Adrenal gland (tissue), 12 donors: ENCODE measurements around the gene RTL5. TPM values are rescaled to one million over a fixed set of nuclear protein-coding genes. Genes with fewer than 3 reads are reported as not detected.

ENCODE experiments used
- DNase-seq, 7 donors: peaks; one replicate each; pipeline ENCODE4 v3.0.0-alpha.2; 2019 to 2020
- H3K27ac ChIP-seq, 5 donors: fragments of 200-600 bp; sonication (generic) in 4 of 5; 1 replicate in 3 of 5; 2 replicates in 2 of 5; pipeline versions ENCODE4 v1.5.1 to v1.8.0; 2016 to 2020; ENCODE audit warnings: mild to moderate bottlenecking in 1 of 5
- H3K27me3 ChIP-seq: fragments of 200-600 bp; 2 replicates; pipeline ENCODE4 v1.8.0; 2021
- H3K36me3 ChIP-seq, 2 donors: fragments of 200-600 bp; replicated peaks in 1 of 2; 1 replicate in 1 of 2; 2 replicates in 1 of 2; pipeline versions ENCODE4 v1.5.1 to v1.8.0; 2018 to 2022
- H3K4me1 ChIP-seq, 2 donors: fragments of 200-600 bp; replicated peaks in 1 of 2; 1 replicate in 1 of 2; 2 replicates in 1 of 2; pipeline versions ENCODE4 v1.5.1 to v1.8.0; 2018 to 2021
- H3K4me3 ChIP-seq, 4 donors: fragments of 200-600 bp; sonication (generic) in 3 of 4; one replicate each; pipeline ENCODE4 v1.5.1; 2016 to 2018
- H3K9me3 ChIP-seq, 3 donors: fragments of 200-600 bp; sonication (generic) in 1 of 3; replicated peaks in 1 of 3; 1 replicate in 2 of 3; 2 replicates in 1 of 3; pipeline versions ENCODE4 v1.5.1 to v1.8.0; 2016 to 2021
- CTCF ChIP-seq, 6 experiments: fragments of 450-650 bp in 4 of 6; fragments of 200-600 bp in 2 of 6; sonication (generic) in 1 of 6; IDR thresholded peaks; 1 replicate in 5 of 6; 2 replicates in 1 of 6; pipeline versions ENCODE4 v1.5.1 to v1.8.0; 2016 to 2021; ENCODE audit warnings: antibody characterized with exemption in 6 of 6, mild to moderate bottlenecking in 2 of 6, moderate library complexity in 1 of 6
- POLR2A ChIP-seq, 2 donors: fragments of 450-650 bp; IDR thresholded peaks; one replicate each; pipeline ENCODE4 v1.6.1; 2017; ENCODE audit warnings: antibody characterized with exemption in 2 of 2, mild to moderate bottlenecking in 2 of 2, moderate library complexity in 1 of 2
- WGBS, 4 donors: extraction: QIAGEN DNeasy Blood & Tissue Kit in 2 of 4; methylation state at CpG; one replicate each; pipeline versions ENCODE4 v1.1.5 to v1.1.7; 2013 to 2017; 5-methylcytosine and 5-hydroxymethylcytosine counted together
- intact Hi-C, 2 donors: fragments of 100-400 bp; cut with DNase I; formaldehyde crosslinking; loops; one replicate each; pipeline versions ENCODE4 v1.14.1 to v1.15.0; 2022 to 2023
- polyA plus RNA-seq, 3 donors: library from polyadenylated mRNA; stranded (reverse); fragments of 200-250 nt in 2 of 3; fragments of 350-450 nt in 1 of 3; fragmentation: Illumina TruSeq in 1 of 3; extraction: RNeasy Lipid Tissue Mini Kit (QIAGEN cat#74804) in 1 of 3; gene quantifications; one replicate each; pipeline ENCODE4 v1.2.3, GENCODE V29; 2013 to 2014
- total RNA-seq, 9 donors: library from RNA; depleted of rRNA in 4 of 9; stranded (reverse); fragments of >200 nt in 4 of 9; fragments of 120-200 nt in 1 of 9; fragmentation: NEBNext Ultra II Directional in 1 of 9; extraction: Animal tissue kit (Norgen Biotek cat#: 25700) in 1 of 9; gene quantifications; one replicate each; pipeline versions ENCODE4 v1.1.0 to v1.2.4, GENCODE V29; 2013 to 2023
- donor health status: healthy with polysubstance abuse.
- donor health status: Bipolar disorder and iron deficiency.
- donor health status: DM: yes; HTN: yes; CAD: no.
- donor health status: DM: no; HTN: no; CAD: no.
- donor health status: DM: no; HTN: no; CAD: no.
- donor health status: DM: yes; HTN: yes; CAD: no.

The RTL5 gene
- total and polyA plus RNA-seq, 12 donors: 1.3 to 7.9 (median 5.2) TPM

- TF ChIP-seq POLR2A (IDR thresholded peaks at IDR 0.05) (no peak), CTCF (IDR thresholded peaks at IDR 0.05) (no peak)
- no peaks in the 10 kb centered on the region for H3K36me3 ChIP-seq
- no peaks in the 10 kb centered on the region for H3K9me3 ChIP-seq
- H3K27me3 ChIP-seq: peaks cover 2% of the 10 kb centered on the region
- no peak overlapping the region for H3K27ac ChIP-seq
- no peak for DNase-seq
- no peak overlapping the region for H3K4me3 ChIP-seq
- intact Hi-C loops: no loop called here
- H3K4me1 ChIP-seq: no peaks in the 10 kb centered on the region
- WGBS, 4 donors: 91 to 99% (median 96%) methylated on average over 2 of the region's 2 CpGs
These were observed 14.0 kb downstream of the RTL5 start for GRCh38 chrX:72117636-72118210.

GRCh38 chrX:72115380-72115779 is 16.3 kb downstream of the RTL5 start:
- Histone ChIP-seq H3K27ac (peak overlapping the region in 1 of 5 donors; percentile 8), H3K27me3 (peaks cover 4% of the 10 kb centered on the region), H3K4me1 (no peaks in the 10 kb centered on the region), H3K9me3 (no peaks in the 10 kb centered on the region), H3K4me3 (no peak overlapping the region), H3K36me3 (no peaks in the 10 kb centered on the region)
- peak in 1 of 7 donors; percentile 64 for DNase-seq
- intact Hi-C loops: no loop called here
- TF ChIP-seq POLR2A (IDR thresholded peaks at IDR 0.05) (no peak), CTCF (IDR thresholded peaks at IDR 0.05) (no peak)
- WGBS, 4 donors: 44 to 64% (median 56%) methylated on average over 1 to 7 of the region's 7 CpGs

- no peak overlapping the region for H3K4me3 ChIP-seq
- WGBS, 4 donors: 70 to 84% (median 76%) methylated on average over 4 of the region's 4 CpGs
- no peaks in the 10 kb centered on the region for H3K9me3 ChIP-seq
- H3K4me1 ChIP-seq: no peaks in the 10 kb centered on the region
- no peaks in the 10 kb centered on the region for H3K36me3 ChIP-seq
- DNase-seq: no peak
- H3K27me3 ChIP-seq: peaks cover 4% of the 10 kb centered on the region
- intact Hi-C loops: no loop called here
- TF ChIP-seq POLR2A (IDR thresholded peaks at IDR 0.05) (no peak), CTCF (IDR thresholded peaks at IDR 0.05) (no peak)
- H3K27ac ChIP-seq: no peak overlapping the region
These were observed 16.9 kb downstream of the RTL5 start for GRCh38 chrX:72114807-72115206.

GRCh38 chrX:72114306-72114705 is 17.4 kb downstream of the RTL5 start:
- no peaks in the 10 kb centered on the region for H3K9me3 ChIP-seq
- H3K4me3 ChIP-seq: no peak overlapping the region
- intact Hi-C loops: no loop called here
- no peak for DNase-seq
- H3K27me3 ChIP-seq: peaks cover 4% of the 10 kb centered on the region
- 63 to 78% (median 71%) methylated on average over 5 to 6 of the region's 6 CpGs for WGBS, 4 donors
- no peaks in the 10 kb centered on the region for H3K4me1 ChIP-seq
- no peak for TF ChIP-seq POLR2A (IDR thresholded peaks at IDR 0.05)
- no peak for TF ChIP-seq CTCF (IDR thresholded peaks at IDR 0.05)
- no peaks in the 10 kb centered on the region for H3K36me3 ChIP-seq
- no peak overlapping the region for H3K27ac ChIP-seq
